HG03280 (cell line): ENCODE results near the gene C4orf50.

Experiments
- ATAC-seq: cut with Tn5 transposase; IDR thresholded peaks from one replicate; pipeline ENCODE4 v1.9.1; 2021; ENCODE audit warnings: mild to moderate bottlenecking, moderate library complexity; ENCODE audit not compliant: unreplicated experiment

C4orf50 gene

GRCh38 chr4:5894266-5894665, 124.0 kb downstream of the C4orf50 start:
- no peak for ATAC-seq

GRCh38 chr4:5893591-5893990, 124.6 kb downstream of the C4orf50 start:
- no peak for ATAC-seq

GRCh38 chr4:5893004-5893580, 125.1 kb downstream of the C4orf50 start, which contains the start of gene CRMP1:
CRMP1 (minus strand) TSS chr4:5893086; CDS start chr4:5892969, 117 bp downstream.
- ATAC-seq = no peak

GRCh38 chr4:5892323-5893003, 125.8 kb downstream of the C4orf50 start:
- no peak for ATAC-seq

- no peak for ATAC-seq
Measured at GRCh38 chr4:5891563-5892322, 126.5 kb downstream of the C4orf50 start.

- ATAC-seq = no peak
Measured at GRCh38 chr4:5890063-5890727, 128.0 kb downstream of the C4orf50 start.

- no peak for ATAC-seq
Measured at GRCh38 chr4:5889002-5889696, 129.1 kb downstream of the C4orf50 start.

- no peak for ATAC-seq
Measured at GRCh38 chr4:5888222-5889001, 129.8 kb downstream of the C4orf50 start.

- ATAC-seq = no peak
Measured at GRCh38 chr4:5887361-5888221, 130.6 kb downstream of the C4orf50 start.

- no peak for ATAC-seq
Measured at GRCh38 chr4:5887011-5887360, 131.2 kb downstream of the C4orf50 start.

GRCh38 chr4:5885733-5886132, 132.5 kb downstream of the C4orf50 start:
- no peak for ATAC-seq

GRCh38 chr4:5884796-5885195, 133.4 kb downstream of the C4orf50 start:
- no peak for ATAC-seq

GRCh38 chr4:5883916-5884315, 134.3 kb downstream of the C4orf50 start:
- no peak for ATAC-seq

- ATAC-seq = no peak
Measured at GRCh38 chr4:5882947-5883346, 135.3 kb downstream of the C4orf50 start.

GRCh38 chr4:5881340-5881739, 136.9 kb downstream of the C4orf50 start:
- no peak for ATAC-seq

- no peak for ATAC-seq
Measured at GRCh38 chr4:5878359-5878758, 139.9 kb downstream of the C4orf50 start.

- no peak for ATAC-seq
Measured at GRCh38 chr4:5877392-5877791, 140.8 kb downstream of the C4orf50 start.

GRCh38 chr4:5874811-5875449, 143.3 kb downstream of the C4orf50 start:
- no peak for ATAC-seq

- ATAC-seq = no peak
Measured at GRCh38 chr4:5870701-5871100, 147.5 kb downstream of the C4orf50 start.
